ENCODE measurements around the gene MT1G.
"Not testable (repeated sequence)": the region's sequence is repeated elsewhere in the genome, so short reads cannot be mapped to it uniquely, and the experiment has no call there.

MT1G gene

GRCh38 chr16:56634715-56635440 is 33.0 kb downstream of the MT1G start:
- no peak for DNase-seq

- no peak for DNase-seq
Observed at GRCh38 chr16:56633535-56633934, 34.3 kb downstream of the MT1G start.

- DNase-seq = no peak
Observed at GRCh38 chr16:56632848-56633365, 35.0 kb downstream of the MT1G start.

DNA sequence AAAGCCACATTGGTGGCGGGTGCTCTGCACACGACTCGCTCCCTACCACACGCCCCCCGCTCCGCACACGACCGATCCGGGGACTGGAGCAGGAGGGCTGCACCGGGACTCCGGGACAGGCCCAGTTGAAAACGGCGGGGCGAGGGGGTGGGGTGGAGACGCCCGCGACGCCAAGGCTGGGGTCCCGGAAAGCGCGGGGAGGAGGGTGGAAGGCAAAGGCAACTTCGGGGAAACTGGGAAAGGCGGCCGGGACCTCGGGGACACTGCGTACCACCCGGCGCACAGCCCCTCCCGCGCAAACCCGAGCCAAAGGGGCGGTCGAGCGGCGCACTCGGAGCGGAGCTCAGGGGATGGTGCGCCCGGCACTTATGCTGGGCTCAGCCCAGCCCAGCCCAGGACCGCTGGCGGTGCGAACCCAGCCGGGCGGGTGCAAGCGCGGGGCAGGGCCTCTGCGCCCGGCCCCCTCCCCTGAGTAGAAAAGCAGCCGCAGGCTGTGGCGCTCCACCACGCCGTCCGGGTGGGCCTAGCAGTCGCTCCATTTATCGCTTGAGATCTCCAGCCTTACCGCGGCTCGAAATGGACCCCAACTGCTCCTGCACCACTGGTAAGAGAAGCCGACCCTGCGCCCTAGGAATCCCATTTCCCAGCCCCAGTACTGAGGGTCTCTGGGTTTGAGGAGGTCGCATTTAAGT is 35.6 kb downstream of the MT1G start, which contains the start of gene MT1M:
TSS of gene MT1M (plus strand) at position 504 of the 692 bp plus-strand sequence. CDS start at position 577, 73 bp downstream.
- DNase-seq = no peak

DNA sequence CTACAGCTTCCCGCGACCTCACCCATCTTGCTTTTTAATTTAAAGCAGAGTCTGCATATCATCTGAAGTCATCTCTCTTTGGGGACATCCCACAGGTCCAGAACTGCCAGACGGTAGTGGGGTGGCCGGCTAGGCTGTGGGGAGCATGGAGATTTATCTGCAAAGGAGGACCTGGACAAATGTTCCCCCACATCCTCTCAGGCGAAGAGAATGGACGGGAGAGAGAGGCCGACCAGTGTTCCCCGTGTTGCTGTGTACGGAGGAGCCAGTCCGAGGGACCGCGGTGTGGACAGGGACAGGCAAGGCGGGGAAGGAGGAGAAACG is 36.1 kb downstream of the MT1G start:
- no peak for DNase-seq

DNA sequence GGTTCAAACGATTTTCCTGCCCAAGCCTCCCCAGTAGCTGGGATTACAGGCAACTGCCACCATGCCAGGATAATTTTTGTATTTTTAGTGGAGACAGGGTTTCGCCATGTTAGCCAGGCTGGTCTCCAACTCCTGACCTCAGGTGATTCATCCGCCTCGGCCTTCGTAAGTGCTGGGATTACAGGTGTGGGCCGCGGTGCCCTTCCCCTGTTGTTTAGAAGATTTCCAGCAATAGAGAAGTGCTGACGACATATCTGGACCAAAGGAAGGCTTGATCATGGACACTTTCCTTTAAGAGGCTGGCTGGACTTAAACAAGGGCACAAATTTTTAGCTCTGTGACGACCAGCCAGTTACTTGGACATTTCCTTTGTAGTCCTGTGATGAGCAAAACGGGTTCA is 36.7 kb downstream of the MT1G start:
- no peak for DNase-seq

DNA sequence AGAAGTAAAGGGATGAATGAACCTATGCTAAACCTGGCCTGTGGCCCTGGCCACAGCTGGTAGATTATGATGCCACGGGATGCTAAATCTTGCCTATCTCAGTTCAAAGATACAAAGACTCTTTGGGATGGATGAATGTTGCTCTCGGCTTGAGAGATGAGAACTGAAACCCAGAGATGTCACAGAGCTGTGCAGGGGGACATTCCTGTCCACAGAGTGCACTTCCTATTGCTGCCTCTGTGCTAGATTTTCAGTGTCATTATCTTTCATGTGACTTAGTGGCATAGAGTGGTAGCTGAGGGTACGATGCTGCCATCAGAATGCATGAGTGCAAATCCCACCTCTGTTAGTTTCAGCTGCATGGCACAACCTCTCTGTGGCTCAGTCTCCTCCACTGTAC is 37.7 kb downstream of the MT1G start:
- DNase-seq = no peak

DNA sequence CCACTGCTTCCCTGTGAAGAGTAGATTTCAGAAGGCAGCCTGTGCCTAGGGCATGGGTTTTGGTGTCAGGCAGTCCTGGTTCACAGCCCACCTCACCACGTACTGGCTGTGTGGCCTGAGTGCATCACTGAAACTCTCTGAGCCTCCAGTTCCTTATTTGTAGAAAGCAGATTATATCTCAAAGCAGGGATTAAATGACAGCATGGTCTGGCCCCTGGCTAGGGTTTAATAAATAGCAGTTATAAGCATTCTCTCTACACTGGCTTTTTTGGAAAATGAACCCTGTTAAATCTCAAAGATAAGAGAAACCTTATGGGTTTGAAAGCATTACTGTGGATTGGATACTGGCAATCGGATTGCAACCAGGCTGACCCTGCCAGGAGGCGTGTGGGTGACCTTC is 38.3 kb downstream of the MT1G start:
- DNase-seq = no peak

GRCh38 chr16:56628486-56629350 is 39.1 kb downstream of the MT1G start:
- no peak for DNase-seq

- DNase-seq = no peak
Observed at GRCh38 chr16:56626685-56627084, 41.2 kb downstream of the MT1G start.

GRCh38 chr16:56625943-56626654 is 41.8 kb downstream of the MT1G start:
- peak in 1 of 2 experiments; percentile 23 for DNase-seq

DNA sequence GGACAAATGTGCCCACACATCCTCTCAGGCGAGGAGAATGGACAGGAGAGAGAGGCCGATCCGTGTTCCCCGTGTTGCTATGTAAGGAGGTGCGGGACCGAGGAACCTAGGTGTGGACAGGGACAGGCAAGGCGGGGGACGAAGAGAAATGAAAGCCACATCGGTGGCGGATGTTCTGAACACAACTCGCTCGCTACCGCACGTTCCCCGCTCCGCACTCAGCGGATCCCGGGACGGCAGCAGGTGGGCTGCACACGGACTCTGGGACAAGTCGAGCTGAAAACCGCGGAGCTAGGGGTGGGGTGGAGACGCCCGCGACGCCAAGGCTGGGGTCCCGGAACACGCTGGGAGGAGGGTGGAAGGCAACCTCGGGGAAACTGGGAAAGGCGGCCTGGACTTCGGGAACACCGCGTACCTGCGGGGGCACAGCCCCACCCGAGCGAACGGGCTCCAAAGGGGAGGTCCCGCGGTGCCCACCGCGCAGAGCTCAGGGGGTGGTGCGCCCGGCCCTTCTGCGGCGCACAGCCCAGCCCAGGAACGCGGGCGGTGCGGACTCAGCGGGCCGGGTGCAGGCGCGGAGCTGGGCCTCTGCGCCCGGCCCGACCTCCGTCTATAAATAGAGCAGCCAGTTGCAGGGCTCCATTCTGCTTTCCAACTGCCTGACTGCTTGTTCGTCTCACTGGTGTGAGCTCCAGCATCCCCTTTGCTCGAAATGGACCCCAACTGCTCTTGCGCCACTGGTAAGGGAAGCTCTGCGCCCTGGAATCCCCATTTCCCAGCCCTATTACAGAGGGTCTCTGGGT is 42.5 kb downstream of the MT1G start, which contains the start of gene MT1E:
TSS of gene MT1E (plus strand) at position 642 of the 803 bp plus-strand sequence. CDS start at position 713, 71 bp downstream.
- DNase-seq = peak in 1 of 2 experiments; percentile 23

DNA sequence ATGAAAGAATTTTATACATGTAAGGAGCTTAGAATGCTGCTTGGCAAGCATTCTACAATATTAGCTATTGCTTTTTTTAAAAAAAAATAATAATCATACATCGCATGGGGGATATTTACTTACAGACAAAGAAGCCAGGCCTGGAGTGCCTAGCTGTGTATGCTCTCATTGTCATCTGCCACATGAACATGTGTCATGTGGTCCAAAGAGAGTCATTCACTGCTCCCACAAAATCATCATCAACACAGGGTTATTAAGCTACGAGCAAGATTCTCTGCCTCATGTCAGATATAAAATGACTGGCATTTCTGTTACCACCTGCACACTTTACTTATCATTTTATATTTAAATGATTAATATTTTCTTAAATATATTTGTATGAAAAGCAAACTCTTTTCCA is 44.2 kb downstream of the MT1G start:
- no peak for DNase-seq

DNA sequence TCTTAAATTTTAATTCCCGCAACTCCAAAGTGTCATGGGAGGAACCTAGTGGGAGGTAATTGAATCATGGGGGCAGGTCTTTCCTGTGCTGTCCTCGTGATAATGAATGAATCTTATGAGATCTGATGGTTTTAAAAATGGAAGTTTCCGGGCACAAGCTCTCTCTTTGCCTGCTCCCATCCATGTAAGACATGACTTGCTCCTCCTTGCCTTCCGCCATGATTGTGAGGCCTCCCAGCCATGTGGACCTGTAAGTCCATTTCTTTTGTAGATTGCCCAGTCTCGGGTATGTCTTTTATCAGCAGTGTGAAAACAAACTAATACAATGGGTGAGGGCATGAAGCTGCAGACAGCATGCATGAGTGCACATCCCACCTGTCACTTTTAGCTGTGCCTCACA is 44.7 kb downstream of the MT1G start:
- not testable (repeated sequence) for DNase-seq

DNA sequence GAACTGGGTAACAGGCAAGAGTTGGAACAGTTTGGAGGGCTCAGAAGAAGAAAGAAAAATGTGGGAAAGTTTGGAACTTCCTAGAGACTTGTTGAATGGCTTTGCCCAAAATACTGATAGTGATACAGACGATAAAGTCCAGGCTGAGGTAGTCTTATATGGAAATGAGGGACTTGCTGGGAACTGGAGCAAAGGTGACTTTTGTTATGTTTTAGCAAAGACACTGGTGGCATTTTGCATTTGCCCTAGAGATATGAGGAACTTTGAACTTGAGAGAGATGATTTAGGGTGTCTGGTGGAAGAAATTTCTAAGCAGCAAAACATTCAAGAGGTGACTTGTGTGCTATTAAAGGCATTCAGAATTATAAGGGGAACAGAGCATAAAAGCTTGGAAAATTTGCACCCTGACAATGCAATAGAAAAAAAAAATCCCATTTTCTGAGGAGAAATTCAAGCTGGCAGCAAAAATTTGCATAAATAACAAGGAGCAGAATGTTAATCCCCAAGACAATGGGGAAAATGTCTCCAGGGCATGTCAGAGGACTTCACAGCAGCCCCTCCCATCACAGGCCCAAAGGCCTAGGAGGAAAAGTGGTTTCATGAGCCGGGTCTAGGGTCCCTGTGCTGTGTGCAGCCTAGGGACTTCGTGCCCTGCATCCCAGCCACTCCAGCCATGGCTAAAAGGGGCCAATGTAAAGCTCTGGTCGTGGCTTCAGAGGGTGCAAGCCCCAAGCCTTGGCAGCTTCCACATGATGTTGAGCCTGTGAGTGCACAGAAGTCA is 46.0 kb downstream of the MT1G start:
- DNase-seq = not testable (repeated sequence)

DNA sequence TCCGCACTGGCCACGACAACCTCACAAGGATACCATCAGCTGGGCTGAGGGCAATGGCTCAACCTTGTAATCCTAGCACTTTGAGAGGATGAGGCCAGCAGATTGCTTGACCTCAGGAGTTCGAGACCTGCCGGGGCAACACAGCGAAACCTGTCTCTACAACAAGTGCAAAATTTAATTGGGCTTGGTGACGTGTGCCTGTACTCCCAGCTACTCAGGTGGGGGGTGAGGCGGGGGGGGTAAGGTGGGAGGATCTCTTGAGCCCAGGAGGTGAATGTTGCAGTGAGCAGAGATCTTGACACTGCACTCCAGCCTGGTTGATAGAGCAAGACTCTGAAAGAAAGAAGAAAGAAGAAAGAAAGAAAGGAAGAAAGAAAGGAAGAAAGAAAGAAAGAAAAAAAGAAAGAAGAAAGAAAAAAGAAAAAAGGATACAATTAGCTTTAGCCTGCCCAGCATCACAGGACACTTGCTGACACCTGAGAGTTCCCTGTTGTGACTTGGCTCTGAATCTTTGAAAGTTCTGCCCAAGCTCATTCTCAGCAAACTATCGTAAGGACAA is 47.4 kb downstream of the MT1G start:
- DNase-seq = no peak

- DNase-seq = no peak
Observed at GRCh38 chr16:56618138-56618537, 49.7 kb downstream of the MT1G start.

DNA sequence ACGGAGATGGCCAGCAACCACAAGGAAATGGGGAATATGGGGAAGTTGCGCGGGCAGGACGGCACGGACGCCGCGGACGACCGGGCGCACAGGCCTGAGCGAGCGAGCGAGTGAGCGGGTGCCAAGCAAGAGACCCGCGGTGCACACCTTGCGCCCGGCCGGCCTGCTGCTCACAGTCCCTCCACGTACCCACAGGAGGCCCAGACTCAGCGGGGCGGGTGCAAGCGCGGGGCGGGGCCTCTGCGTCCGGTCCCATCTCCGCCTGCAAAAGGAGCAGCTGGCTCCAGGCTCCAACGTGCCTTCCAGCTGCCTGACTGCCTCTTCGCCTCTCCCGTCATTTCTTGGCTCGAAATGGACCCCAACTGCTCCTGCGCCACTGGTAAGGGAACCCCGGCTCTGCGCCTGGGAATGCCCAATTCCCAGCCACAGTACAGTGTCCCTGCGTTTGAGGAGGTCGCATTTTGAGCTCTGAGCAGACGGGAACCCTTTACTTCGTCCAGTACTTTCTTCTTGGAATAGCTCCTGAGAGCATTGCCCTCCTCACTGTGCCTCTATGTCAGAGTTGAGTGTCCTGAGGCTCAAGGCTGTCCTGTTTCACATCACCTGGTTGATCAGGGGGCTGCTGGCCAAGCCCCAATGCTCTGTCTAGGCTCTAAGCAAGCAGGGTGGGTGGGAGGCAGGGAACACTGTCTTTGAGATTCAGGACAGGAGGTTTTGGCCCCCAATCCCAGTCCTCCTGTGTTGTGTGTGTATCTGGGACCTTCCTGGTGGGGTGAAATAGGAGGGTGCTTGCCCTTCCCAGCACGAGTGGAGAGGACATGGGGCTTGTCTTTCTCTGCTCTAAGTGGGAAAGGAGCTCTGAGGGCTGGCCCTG is 50.4 kb downstream of the MT1G start:
- DNase-seq = peak in 1 of 2 experiments; percentile 58

All from SW 1271 (cell line).